Stimulated activated CD4-positive, alpha-beta T cell treated with anti-CD3 and anti-CD28 coated beads, TNF-alpha, amount 100 ng/mL, for 48 hours (primary cell): ENCODE results near the gene PLCB1.
"Not testable (repeated sequence)": the region's sequence is repeated elsewhere in the genome, so short reads cannot be mapped to it uniquely, and the experiment has no call there.

Source experiments
- DNase-seq, 3 donors: peaks; one replicate each; pipeline ENCODE4 v3.0.0-alpha.2; 2020; ENCODE audit warnings: low read depth in 3 of 3

The PLCB1 gene

DNA sequence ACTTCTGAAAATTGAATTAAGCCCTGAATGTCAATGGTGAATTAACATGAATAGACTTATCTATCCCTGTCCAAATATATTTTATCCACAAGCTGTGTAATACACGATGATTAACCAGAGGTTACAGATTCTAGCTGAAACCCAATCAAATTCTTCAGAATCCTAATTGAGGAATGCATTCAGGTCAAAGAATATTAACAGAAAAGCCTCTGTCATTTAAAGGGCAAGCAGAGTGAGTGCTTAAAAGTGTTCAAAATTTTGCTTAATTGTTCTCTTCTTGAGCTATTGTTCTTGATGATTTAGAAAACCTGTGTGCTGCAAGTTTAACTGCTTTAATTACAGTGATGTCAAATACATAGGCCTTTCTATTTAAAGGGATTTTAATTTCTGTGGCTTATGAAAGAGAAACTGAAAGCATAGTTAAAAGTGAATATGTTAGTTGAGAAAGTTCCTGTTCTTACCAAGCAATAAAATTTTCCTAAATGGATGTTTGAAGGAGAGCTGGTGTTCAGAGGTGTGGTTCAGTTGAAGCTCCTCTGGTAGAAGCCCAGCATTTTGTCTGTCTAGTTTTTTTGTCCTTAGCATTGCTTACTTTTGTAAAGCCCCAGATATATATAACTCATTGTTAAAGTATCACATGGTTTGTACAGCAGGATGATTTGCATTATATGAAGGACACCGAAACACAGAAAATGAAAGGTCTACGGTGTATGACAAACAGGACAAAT is 470.5 kb downstream of the PLCB1 start:
- DNase-seq, result no peak

DNA sequence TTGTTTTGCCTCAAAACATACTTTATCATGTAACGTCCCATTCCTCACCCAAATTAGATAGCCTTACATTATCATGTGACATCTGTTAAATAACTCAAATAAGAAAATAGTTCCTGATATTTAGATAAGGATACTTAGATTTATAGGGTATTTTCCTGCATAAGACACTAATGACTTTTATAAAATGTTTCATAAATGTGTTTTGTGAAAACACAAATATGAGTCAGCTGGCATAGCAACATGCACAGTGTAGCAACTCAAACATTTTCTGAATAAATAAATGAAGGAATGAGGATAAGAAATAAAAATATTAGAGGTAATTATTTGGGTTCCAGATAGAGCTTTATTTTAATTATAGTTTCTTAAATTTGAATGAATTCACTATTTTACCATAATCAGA is 476.4 kb downstream of the PLCB1 start:
- no peak for DNase-seq

DNA sequence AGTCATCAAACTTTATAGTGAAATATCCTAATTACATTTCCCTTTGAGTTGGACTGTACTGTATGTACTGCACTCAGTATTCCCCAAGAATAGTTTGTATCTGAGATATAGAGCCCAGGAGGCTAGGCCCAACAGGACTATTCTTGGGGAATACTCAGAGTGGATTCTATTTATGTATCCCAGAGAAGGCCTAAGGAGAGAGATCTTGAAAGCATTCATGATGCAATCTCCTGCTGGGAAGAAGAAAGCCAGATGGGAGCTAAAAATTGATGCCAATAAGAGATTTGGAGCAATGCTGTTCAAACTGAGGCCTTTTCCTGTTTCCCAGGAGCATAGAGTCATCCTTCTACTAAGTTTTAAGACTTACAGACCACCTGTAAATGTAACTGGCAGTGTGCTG is 484.7 kb downstream of the PLCB1 start:
- DNase-seq, result no peak

- DNase-seq, result no peak
Observed at GRCh38 chr20:8621001-8621400, 488.9 kb downstream of the PLCB1 start.

GRCh38 chr20:8624046-8624445 is 492.0 kb downstream of the PLCB1 start:
- DNase-seq, result no peak

DNA sequence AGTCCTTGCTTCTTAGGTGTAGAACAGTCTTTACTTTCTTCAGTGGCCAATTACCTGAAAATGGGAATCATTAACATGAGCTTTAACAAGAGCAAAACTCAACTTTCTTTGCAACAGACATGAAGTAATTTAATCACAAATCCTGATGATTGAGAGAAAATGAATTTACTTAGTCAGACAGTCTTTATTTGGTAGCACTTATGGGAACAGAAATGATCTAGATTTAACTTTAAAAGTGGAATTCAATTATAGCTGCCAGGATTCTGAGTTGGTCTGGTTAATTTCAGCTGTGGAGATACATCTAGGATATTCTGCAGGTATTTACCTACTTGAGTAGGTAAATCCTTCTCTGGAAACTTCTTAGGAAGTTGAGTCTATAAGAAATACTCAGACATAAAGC is 492.6 kb downstream of the PLCB1 start:
- no peak for DNase-seq

- DNase-seq, result no peak
Observed at GRCh38 chr20:8627340-8628004, 495.4 kb downstream of the PLCB1 start.

GRCh38 chr20:8631271-8631670 is 499.2 kb downstream of the PLCB1 start:
- no peak for DNase-seq

GRCh38 chr20:8633366-8633765 is 501.3 kb downstream of the PLCB1 start:
- DNase-seq, result no peak

DNA sequence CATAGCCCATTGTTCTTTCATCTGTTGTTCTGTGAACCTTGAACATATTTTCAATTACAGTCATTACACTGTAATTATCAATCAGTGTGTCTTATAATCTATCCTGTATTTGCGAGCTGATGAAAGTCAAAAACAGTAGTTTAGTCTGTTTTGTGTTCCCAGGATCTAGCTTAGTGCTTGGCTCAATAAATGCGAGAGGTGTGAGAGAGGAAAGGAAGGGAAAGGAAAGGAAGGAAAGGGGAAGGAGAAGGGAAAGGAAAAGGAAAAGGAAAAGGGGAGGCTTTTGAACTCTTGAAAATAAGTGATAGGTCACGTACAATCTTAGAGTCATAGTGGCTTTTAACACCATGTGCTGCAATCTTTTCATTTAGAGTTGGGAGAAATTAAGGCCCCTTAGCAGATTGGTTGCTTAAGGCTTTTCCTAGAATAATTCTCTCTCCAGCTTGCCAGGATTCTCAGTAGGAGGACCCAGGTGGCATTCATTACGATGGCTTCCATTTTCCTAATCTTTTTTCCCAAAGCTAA is 503.0 kb downstream of the PLCB1 start:
- DNase-seq, result no peak

GRCh38 chr20:8635837-8636236 is 503.8 kb downstream of the PLCB1 start:
- DNase-seq, result no peak

GRCh38 chr20:8639112-8639778 is 507.2 kb downstream of the PLCB1 start:
- DNase-seq, result no peak

DNA sequence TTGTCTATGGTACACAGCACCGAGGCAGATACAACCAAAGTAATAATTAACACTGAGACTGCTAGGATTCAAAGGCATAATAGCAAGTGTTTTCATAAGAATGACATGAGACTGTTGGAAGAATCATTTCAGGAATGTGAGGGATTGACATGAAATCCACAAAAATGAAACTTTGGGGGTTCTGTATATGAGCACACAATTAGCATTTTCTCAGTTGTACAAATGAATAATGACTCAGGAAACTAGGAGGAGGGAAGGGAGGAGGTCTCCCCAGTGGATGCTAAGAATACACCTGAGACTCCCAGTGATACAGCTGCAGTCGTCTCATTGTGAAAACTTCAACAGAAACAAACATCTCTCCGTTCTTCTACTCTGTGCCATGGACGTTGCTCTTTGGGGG is 508.4 kb downstream of the PLCB1 start:
- DNase-seq, result no peak

GRCh38 chr20:8642247-8642646 is 510.2 kb downstream of the PLCB1 start:
- DNase-seq, result no peak

GRCh38 chr20:8644468-8644867 is 512.4 kb downstream of the PLCB1 start:
- not testable (repeated sequence) for DNase-seq

- no peak for DNase-seq
Observed at GRCh38 chr20:8645326-8645725, 513.3 kb downstream of the PLCB1 start.

- no peak for DNase-seq
Observed at GRCh38 chr20:8646033-8646441, 514.0 kb downstream of the PLCB1 start.

DNA sequence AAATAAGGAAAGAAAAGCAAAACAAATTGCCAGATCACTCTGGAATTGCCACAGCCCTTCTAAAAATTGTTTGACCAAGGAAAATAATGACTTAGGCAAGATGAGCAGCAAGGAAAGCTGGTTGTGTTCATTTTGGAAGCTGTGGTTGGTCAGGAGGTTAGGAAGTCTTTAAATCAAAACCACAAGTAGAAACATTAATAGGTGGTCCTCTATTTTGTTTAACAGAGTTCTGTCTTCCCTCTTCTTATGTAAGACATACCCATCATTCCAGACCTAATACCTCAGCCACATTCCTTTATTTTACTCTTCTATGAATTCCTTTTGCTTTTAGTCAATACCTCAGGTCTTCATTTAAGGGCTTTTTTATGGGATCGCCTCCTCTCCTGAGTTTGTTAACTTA is 514.6 kb downstream of the PLCB1 start:
- no peak for DNase-seq

DNA sequence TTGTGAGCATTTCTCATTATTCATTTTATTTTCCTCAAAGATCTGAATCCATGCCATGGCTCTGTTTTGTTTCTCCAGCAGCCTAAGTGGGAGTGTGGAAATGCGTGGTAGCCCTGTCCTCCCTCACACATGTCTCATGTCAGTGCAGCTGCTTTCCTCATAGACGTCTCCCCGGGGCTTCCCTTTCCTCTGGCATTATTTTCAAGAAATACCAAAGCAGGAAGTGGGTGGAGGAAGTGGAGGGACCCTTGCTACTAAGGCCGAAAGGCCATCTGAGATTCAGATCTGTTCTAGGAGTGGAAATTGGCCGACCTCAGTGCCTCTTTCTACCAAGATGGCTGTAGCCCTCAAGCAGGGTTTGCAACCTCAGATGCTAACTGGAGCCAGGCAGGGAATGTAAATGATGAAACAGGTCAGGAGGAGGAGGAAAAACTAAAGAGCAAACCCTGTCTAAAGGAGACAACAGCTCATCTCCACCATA is 515.9 kb downstream of the PLCB1 start:
- no peak for DNase-seq

DNA sequence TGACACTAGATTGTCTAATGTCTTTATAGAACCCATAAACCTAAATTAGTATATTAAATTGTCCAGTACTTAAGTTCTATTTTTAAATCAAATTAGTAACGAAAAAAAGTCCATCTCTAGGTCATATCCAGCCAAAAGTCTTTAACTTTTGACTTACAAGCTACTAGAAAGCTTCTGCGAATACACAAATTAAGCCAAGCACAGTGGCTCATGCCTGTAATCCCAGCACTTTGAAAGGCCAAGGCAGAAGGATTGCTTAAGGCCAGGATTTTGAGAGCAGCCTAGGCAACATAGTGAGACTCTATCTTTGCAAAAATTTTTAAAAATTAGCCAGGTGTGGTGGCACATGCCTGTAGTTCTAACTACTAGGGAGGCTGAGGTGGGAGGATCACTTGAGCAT is 516.4 kb downstream of the PLCB1 start:
- no peak for DNase-seq

DNA sequence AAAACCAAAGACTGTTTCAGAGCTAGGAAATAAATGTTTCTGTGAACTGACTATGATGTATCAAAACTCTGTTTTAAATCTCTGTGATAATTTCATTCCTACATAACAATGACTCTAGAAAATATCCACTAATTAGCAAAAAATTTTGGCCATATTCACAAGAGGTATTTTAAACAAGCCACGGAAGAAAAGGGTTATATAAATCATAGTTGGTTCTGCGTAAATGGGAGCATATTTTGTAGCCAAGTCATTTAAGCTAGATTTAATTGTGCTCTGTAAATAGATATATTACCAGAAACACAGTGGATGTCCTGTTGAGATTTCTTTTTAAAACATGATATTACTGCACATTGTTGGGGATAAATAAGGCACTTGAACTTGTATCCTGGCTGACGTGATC is 520.3 kb downstream of the PLCB1 start:
- no peak for DNase-seq

DNA sequence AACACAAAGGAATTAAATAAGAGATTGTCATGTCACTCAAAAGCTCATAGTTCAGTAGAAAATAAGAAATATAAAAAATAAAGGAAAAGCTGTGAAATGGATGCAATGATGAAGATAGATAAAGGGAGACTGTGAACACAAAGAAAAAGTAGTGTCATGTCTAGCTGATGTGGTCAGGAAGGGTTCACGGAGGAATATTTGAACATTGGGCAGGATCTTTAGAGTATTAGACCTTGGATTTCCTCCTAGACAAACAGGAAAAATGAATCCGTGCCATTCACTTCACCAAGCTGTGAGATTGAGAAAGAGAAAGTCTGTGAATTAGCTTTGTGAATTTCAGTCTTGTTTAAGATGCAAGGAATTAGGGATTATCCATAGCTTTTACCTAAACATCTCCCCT is 522.4 kb downstream of the PLCB1 start:
- DNase-seq, result no peak

DNA sequence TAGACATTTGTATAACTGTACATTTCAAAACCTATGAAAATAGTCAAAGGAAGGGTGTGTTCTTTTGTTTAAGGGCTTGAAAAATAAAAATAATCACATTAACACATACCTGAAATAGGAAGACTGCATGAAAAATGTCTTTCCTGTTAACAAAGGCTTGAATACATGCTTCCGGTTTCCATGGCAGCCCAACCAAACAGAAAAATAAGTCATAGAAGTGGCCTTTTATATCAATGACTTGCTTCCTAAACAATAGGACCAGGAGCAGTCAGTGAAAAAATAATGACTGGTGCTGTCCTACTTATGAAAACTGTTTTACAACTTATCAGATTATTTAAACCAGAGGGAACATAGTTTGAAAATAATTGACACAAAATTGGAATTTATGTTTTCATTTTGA is 524.3 kb downstream of the PLCB1 start:
- DNase-seq, result no peak
